ENCODE measurements around the gene ZFP1.

Gene ZFP1

DNA sequence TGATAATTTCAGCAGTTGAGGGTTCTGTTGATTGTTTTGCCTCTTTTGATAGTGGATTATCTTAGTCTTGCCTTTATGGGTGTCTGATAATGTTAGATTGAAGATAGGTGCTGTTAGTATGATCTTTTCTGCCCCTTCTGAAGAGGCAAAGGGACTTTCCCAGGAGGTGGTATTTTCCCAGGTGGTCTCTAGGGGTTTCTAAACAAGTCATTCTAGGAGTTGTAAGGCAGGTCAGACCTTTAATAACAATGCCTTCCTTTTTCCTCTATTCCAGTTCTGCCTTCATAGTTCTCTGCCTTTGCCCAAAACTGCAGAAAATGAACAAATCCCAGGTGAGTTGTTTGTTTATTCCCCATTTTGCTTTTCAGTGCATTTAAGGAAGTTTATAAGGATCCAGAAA is 4.3 kb downstream of the ZFP1 start:
- no peak for DNase-seq (ENCODE audit: low read depth in 2 of 2)

DNA sequence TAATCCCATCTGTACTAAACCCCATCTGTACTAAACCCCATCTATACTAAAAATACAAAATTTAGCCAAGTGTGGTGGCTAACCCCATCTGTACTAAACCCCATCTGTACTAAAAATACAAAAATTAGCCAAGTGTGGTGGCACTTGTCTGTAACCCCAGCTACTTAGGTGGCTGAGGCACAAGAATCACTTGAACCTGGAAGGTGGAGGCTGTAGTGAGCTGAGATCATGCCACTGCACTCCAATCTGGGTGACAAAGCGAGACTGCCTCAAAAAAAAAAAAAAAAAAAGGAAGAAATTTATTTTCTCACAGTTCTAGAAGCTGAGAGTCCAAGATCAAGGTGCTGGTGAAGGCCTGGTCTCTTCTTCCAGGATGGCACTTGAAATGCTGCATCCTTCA is 12.1 kb downstream of the ZFP1 start:
- DNase-seq (ENCODE audit: low read depth in 2 of 2) = no peak

DNA sequence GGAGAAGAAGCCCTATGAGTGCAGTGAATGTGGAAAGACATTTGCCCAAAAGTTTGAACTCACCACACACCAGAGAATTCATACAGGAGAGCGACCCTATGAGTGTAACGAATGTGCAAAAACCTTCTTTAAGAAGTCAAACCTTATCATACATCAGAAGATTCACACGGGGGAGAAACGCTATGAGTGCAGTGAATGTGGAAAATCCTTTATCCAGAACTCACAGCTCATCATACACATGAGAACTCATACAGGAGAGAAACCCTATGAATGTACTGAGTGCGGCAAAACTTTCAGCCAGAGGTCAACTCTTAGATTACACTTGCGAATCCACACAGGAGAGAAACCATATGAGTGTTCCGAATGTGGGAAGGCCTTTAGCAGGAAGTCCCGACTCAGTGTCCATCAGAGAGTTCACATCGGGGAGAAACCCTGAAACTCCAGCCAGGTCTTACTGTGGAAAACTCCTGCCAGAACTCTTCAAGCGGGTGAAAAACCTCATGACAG is 21.6 kb downstream of the ZFP1 start:
- DNase-seq (ENCODE audit: low read depth in 2 of 2) = no peak

DNA sequence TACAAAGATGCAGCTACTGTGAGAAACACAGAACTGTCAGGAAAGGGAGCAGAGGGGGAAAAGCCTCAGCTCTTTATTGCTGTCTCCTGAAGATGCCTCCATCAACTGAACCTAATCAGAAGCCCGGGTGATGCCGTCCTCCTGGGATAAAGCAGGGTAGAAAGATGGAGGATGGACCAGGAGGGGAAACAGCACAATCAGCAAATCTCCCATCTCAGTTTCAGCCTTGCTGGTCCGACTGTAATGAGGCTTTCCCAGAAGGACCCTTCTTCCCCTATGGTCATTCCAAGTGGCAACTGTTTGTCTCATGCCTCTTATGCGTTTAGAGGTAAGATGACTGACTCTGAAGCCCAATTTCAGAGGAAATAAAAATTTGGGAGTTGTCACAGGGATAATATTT is 24.3 kb downstream of the ZFP1 start:
- no peak for DNase-seq (ENCODE audit: low read depth in 2 of 2)

GRCh38 chr16:75175074-75175473 is 26.8 kb downstream of the ZFP1 start:
- DNase-seq (ENCODE audit: low read depth in 2 of 2) = no peak

- no peak for DNase-seq (ENCODE audit: low read depth in 2 of 2)
Measured at GRCh38 chr16:75176926-75177325, 28.6 kb downstream of the ZFP1 start.

DNA sequence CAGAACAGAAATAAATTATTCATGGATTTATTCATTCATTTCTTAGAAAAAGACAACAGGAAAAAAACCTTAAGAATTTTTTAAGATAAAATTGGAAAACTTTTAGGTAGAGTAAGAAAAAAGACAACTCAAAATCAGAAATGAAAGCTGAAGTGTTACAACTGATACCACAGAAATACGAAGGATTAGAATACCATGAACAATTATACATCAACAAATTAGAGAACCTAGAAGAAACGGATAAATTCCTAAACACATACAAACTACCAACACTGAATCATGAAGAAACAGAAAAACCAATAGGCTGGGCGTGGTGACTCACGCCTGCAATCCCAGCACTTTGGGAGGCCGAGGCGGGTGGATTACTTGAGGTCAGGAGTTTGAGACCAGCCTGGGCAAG is 30.9 kb downstream of the ZFP1 start:
- no peak for DNase-seq (ENCODE audit: low read depth in 2 of 2)

- DNase-seq (ENCODE audit: low read depth in 2 of 2) = no peak
Measured at GRCh38 chr16:75181630-75182029, 33.3 kb downstream of the ZFP1 start.

GRCh38 chr16:75188832-75189477 is 40.6 kb downstream of the ZFP1 start:
- DNase-seq (ENCODE audit: low read depth in 2 of 2) = no peak

GRCh38 chr16:75189638-75190245 is 41.4 kb downstream of the ZFP1 start:
- no peak for DNase-seq (ENCODE audit: low read depth in 2 of 2)

DNA sequence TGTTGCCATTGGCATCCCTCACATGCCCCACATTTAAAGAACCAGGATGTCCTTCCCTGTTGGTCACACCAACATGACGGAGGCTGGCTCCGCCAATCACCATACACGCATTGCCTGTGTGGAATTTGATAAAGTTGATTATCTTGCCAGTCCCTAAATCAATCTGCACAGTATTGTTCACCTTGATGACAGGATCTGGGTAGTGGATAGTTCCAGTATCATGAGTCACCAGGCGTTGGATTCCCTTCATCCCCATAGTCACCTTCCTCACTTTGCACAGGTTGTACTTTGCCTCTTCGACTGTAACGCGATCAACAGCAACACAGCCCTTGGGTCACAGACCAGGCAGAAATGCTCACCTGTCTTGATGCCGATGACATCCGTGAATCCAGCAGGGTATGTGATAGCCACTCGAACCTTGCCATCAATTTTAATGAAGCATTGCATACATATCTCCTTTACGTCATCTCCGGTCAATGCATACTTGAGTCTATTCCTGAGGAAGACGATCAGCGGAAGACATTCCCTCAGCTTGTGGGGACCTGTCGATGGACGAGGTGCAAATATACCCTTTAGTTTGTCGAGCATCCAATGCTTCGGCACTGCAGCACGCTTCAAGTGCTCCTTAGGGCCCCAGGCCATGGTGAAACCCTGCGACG is 44.4 kb downstream of the ZFP1 start:
- DNase-seq (ENCODE audit: low read depth in 2 of 2) = no peak

DNA sequence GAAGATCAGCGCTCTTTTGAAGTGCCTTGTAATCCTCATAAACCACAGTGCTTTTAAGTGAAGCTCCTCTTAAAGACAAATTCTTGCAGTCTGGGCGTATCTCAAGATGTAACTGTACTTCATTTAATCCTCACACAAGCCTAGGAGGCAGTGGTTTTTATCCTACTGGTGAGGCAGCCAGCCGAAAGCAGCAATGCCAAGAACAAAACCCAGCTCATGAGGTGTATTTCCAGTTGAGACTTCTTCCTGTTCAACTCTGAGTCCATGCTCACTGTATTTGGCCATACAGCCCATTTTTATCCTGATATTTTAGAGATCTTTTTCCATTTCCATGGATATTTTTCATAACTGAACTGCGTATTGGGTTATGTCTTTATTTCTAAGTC is 44.9 kb downstream of the ZFP1 start:
- no peak for DNase-seq (ENCODE audit: low read depth in 2 of 2)

DNA sequence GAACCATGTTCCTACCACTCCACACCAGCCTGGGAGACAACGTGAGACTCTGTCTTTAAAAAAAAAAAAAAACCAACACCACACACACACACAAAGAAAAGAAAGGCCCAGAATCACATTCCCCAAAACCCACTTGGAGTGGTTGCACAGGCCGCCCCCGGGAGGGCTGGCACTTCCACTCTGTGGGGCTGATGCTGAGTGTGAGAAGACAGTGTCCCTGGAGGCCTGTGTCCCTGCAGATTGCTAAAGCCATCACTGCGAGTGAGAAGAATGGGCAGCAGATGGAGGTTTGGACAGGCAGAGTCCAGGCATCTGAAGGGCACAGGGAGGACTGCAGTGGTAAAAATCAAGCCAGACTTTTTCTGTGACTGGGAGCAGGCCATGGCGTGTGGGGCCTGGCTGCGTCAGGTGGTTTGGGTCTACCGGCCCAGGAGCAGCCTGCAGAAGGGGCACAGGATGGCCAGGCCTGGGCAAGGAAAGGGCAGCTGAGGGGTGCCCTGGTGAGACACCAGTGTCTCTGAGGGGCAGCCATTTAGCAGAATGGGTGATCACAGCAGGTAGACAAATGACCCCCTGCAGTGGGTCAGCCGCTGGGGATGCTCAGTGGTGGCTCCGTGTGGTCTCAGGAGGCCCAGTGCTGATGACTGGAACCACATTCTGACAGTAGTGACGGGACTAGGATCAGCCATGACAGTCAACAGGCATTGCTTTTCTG is 45.6 kb downstream of the ZFP1 start:
- no peak for DNase-seq (ENCODE audit: low read depth in 2 of 2)

DNA sequence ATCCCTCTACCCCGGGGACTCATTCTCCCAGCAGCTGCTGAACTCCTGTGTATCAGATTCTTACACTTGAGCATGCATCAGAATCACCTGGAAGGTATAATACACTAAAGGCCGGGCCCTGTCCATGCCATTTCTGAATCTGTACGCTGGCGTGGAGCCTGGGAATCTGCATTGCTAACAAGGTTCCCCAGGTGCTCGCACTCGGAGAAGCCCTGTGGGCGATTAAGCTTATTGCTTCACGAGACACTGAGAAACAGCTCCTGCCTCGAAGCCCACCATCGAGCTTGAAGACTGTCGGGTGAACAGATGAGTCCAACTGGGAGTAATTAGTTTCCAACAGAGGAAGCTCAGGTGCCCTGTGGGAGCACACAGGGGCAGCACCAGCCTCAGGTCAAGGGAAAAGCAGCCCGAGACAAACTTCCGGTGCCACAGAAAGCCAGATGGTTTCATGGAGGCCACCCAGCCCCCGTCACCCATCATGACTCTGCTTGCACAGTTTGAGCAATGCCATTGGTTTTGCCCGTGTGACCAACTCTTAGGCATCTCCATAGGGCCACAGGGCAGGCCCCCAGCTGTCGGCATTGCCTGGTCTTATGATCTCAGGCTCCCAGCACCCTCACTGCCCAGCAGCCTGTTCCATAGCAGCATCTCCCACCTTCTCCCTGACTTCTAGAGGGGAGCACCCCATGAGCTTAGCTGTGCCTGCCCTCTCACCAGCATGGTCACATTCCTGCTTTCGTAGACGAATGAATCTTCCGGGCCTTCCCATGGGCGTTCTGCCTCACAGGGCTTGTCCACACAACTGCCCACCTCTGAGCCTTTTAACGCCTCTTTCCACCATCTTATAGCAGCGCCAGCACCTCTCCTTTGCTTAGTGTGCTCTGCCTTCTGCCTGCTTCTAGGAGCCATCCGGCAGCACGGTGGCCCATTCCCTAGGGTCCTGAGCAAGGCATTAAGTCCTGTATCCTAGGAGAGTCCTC is 47.8 kb downstream of the ZFP1 start:
- DNase-seq (ENCODE audit: low read depth in 2 of 2) = no peak

GRCh38 chr16:75196836-75197235 is 48.5 kb downstream of the ZFP1 start:
- no peak for DNase-seq (ENCODE audit: low read depth in 2 of 2)

DNA sequence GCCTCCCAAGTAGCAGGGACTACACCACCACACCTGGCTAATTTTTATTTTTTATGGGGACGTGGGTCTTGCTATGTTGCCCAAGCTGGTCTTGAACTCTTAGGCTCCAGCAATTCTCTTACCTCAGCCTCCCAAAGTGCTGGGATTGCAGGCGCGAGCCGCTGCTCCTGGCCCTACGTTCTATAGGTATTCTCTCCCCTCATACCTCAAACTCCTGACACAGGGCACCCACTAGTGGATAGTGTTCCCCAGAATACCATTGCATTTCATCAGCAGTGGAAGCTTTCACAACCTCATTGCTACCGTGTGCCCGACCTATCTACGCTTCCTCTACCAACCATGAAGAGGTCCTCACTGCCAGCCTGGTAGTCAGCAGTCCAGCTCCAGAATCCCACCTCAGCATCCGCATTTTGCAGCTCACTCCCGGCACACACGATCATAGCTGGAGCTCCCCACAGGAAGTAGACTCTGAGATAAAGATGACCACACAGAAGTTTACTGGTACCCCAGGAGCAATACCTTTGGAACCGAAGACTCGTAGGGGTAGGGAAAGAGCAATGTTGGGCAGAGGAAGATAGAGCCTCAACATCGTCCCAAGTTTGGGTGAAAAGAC is 49.3 kb downstream of the ZFP1 start:
- no peak for DNase-seq (ENCODE audit: low read depth in 2 of 2)

- DNase-seq (ENCODE audit: low read depth in 2 of 2) = no peak
Measured at GRCh38 chr16:75198135-75198600, 49.8 kb downstream of the ZFP1 start.

DNA sequence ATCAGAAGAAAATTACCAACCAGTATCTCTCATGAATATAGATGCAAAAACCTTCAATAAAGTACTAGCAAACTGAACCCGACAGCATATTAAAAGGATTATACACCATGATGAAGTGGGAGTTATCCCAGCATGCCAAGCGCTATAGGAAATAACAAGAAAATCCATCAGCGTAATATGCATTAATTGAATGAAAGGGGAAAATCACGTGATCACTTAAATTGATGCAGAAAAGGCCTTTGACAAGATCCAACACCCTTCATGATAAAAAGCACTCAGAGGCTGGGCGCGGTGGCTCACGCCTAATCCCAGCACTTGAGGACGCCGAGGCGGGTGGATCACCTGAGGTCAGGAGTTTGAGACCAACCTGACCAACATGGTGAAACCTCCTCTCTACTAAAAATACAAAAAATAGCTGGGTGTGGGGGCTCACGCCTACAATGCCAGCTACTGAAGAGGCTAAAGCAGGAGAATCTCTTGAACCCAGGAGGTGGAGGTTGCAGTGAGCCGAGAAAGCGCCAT is 53.8 kb downstream of the ZFP1 start:
- no peak for DNase-seq (ENCODE audit: low read depth in 2 of 2)

DNA sequence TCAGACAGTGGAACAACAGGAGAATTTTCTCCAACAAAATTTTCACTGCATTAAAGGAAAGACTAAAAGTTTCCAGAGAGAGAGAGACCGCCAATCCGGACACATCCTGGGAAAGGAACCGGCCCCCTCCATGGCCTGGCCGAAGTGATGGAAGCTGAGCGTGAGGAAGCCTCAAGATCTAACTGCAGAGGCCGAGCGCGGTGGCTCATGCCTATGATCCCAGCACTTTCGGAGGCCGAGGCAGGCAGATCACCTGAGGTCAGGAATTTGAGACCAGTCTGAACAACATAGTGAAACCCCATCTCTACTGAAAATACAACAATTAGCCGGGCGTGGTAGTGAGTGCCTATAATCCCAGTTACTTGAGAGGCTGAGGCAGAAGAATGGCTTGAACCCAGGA is 54.8 kb downstream of the ZFP1 start:
- no peak for DNase-seq (ENCODE audit: low read depth in 2 of 2)

- no peak for DNase-seq (ENCODE audit: low read depth in 2 of 2)
Measured at GRCh38 chr16:75203667-75204409, 55.5 kb downstream of the ZFP1 start.

All from activated CD4-positive, alpha-beta T cell treated with anti-CD3 and anti-CD28 coated beads for 24 hours (primary cell).